NCI-H1105 (cell line): ENCODE data around the gene STRAP.
A peak's percentile ranks its signal among the peaks of the same experiment; 100 is the strongest.
"Not testable (repeated sequence)": the region's sequence is repeated elsewhere in the genome, so short reads cannot be mapped to it uniquely, and the experiment has no call there.

ENCODE experiments used
- DNase-seq: peaks from one replicate; lab custom pipeline; 2025; lab: John Stamatoyannopoulos, UW

Gene STRAP

GRCh38 chr12:15928346-15928745 lies 46.2 kb downstream of the STRAP start:
- DNase-seq = no peak

GRCh38 chr12:15928870-15929571 lies 46.8 kb downstream of the STRAP start:
- DNase-seq = peak; percentile 58

GRCh38 chr12:15931590-15932053 lies 49.4 kb downstream of the STRAP start:
- no peak for DNase-seq

- DNase-seq = no peak
These were observed 50.1 kb downstream of the STRAP start for GRCh38 chr12:15932327-15932726.

GRCh38 chr12:15932971-15933370 lies 50.8 kb downstream of the STRAP start:
- no peak for DNase-seq

- DNase-seq = no peak
These were observed 51.6 kb downstream of the STRAP start for GRCh38 chr12:15933751-15934150.

- no peak for DNase-seq
These were observed 54.6 kb downstream of the STRAP start for GRCh38 chr12:15936751-15937150.

- no peak for DNase-seq
These were observed 55.7 kb downstream of the STRAP start for GRCh38 chr12:15937902-15938301.

GRCh38 chr12:15939111-15939510 lies 56.9 kb downstream of the STRAP start:
- no peak for DNase-seq

- no peak for DNase-seq
These were observed 60.3 kb downstream of the STRAP start for GRCh38 chr12:15942475-15942874.

GRCh38 chr12:15943519-15943918 lies 61.3 kb downstream of the STRAP start:
- DNase-seq = not testable (repeated sequence)

- not testable (repeated sequence) for DNase-seq
These were observed 66.3 kb downstream of the STRAP start for GRCh38 chr12:15948461-15948860.
